ENCODE results near the gene PPP5C. TPM values are rescaled to one million over a fixed set of nuclear protein-coding genes. Genes with fewer than 3 reads are reported as not detected.

The PPP5C gene
- total and polyA plus RNA-seq, 2 of the 8 experiments (the other 6 are each of a cell fraction or from before 2014, with no cell fraction given) = 112 to 156 TPM

GRCh38 chr19:46361915-46362314 is 15.0 kb downstream of the PPP5C start:
- no peak overlapping the region for H2BK20ac ChIP-seq (ENCODE audit: low read length)
- ChIA-PET POLR2A (ENCODE audit: partially characterized antibody) (no interaction called here), CTCF (ENCODE audit: partially characterized antibody) (interaction anchor here (0.9 kb wide), 1 partner anchor 34 kb away, joined by 3 read pairs; no protein-coding TSS in a partner anchor)
- H4K8ac ChIP-seq (ENCODE audit: extremely low read depth, insufficient read depth, low read length) = no peak overlapping the region
- H2BK12ac ChIP-seq (ENCODE audit: low read depth, low read length) = no peak overlapping the region
- WGBS, 2 experiments (ENCODE audit: extremely low coverage in 1 of 2, insufficient coverage in 1 of 2, insufficient read length in 1 of 2, insufficient replicate concordance in 2 of 2, low coverage in 1 of 2, low lambda C conversion rate in 2 of 2, missing lambda C conversion rate in 1 of 2) = 83% methylated on average over 2 of the region's 2 CpGs; no CpG with 5 or more reads in 1 of the 2 experiments
- no peak overlapping the region for H3K27ac ChIP-seq (ENCODE audit: low read depth, low read length)
- no peak overlapping the region for H2AFZ ChIP-seq (ENCODE audit: low read length)
- no peak overlapping the region for H2BK5ac ChIP-seq (ENCODE audit: low read depth, low read length)
- H3K4me3 ChIP-seq (ENCODE audit: extremely low read depth in 1 of 4, insufficient read depth in 2 of 4, low read depth in 3 of 4, low read length in 4 of 4) = no peak overlapping the region
- no peak overlapping the region for H3K14ac ChIP-seq (ENCODE audit: insufficient read length)
- DNase-seq (ENCODE audit: low read depth in 1 of 2, low spot score in 2 of 2) (no peak), FAIRE-seq (no peak)
- TF ChIP-seq EP300 (IDR thresholded peaks at IDR 0.05; ENCODE audit: borderline replicate concordance in 1 of 2, low read depth in 2 of 2, low read length in 2 of 2) = no peak
- no peak for TF ChIP-seq CTBP2 (IDR thresholded peaks at IDR 0.05; ENCODE audit: borderline replicate concordance, insufficient read depth, insufficient read length, low read length)
- no peak for TF ChIP-seq RNF2 (IDR thresholded peaks at IDR 0.05; ENCODE audit: borderline replicate concordance, low read depth, low read length, missing control alignments, poor library complexity, severe bottlenecking)
- TF ChIP-seq NANOG (IDR thresholded peaks at IDR 0.05; ENCODE audit: insufficient read depth, low read depth, low read length, poor library complexity, severe bottlenecking) = no peak
- TF ChIP-seq MAFK (IDR thresholded peaks at IDR 0.05; ENCODE audit: low read depth, low read length) = no peak
- no peak for TF ChIP-seq RBBP5 (IDR thresholded peaks at IDR 0.05; ENCODE audit: borderline replicate concordance, low read depth, low read length)
- TF ChIP-seq BACH1 (IDR thresholded peaks at IDR 0.05; ENCODE audit: low read length) = no peak
- no peak for TF ChIP-seq TBP (IDR thresholded peaks at IDR 0.05; ENCODE audit: low read depth, low read length)
- no peak for TF ChIP-seq TAF7 (optimal IDR thresholded peaks at IDR 0.05; ENCODE audit: borderline replicate concordance, low read depth, low read length)
- H4K91ac ChIP-seq (replicated peaks; ENCODE audit: insufficient read length, low read length) = no peak overlapping the region
- no peaks in the 10 kb centered on the region; a peak in 1 of 7 replicates for H3K4me1 ChIP-seq (replicated peaks in 1 of 4; ENCODE audit: control insufficient read depth in 3 of 4, insufficient read depth in 4 of 4, low read length in 3 of 4)
- no peak overlapping the region for H3K23ac ChIP-seq (ENCODE audit: insufficient read length)
- no peaks in the 10 kb centered on the region for H3K23me2 ChIP-seq (ENCODE audit: low read depth, low read length)
- peaks cover 8% of the 10 kb centered on the region; the same call in 1 of the 2 replicates for H3K79me1 ChIP-seq (ENCODE audit: low read depth, low read length)
- H3K4ac ChIP-seq (replicated peaks; ENCODE audit: insufficient read length, low read depth, low read length) = no peak overlapping the region
- H3K18ac ChIP-seq (ENCODE audit: extremely low read depth, low read length) = no peak overlapping the region
- H2AK5ac ChIP-seq (ENCODE audit: low read depth, low read length) = no peak overlapping the region
- H3K27me3 ChIP-seq (replicated peaks in 1 of 4; ENCODE audit: control insufficient read depth in 3 of 4, extremely low read depth in 1 of 4, insufficient read depth in 3 of 4, low read length in 3 of 4) = no peaks in the 10 kb centered on the region
- no peak overlapping the region for H3K56ac ChIP-seq (replicated peaks; ENCODE audit: insufficient read length, low read depth, low read length)
- H3K4me2 ChIP-seq (ENCODE audit: insufficient read depth in 1 of 2, low read depth in 2 of 2, low read length in 2 of 2) = no peak overlapping the region
- peaks cover 0 to 8% of the 10 kb centered on the region in 2 experiments for H4K20me1 ChIP-seq (replicated peaks in 1 of 2; ENCODE audit: control insufficient read depth in 1 of 2, insufficient read depth in 2 of 2, low read length in 2 of 2)
- H2BK15ac ChIP-seq (ENCODE audit: low read length) = no peak overlapping the region
- no peak overlapping the region for H3K9ac ChIP-seq (replicated peaks in 1 of 4; ENCODE audit: extremely low read depth in 1 of 4, low read depth in 3 of 4, low read length in 3 of 4)
- H3K79me2 ChIP-seq (ENCODE audit: control insufficient read depth in 1 of 2, insufficient read depth in 2 of 2, low read length in 2 of 2) = peaks cover 0 to 55% of the 10 kb centered on the region in 2 experiments; a peak in 2 of 4 replicates
- H2BK120ac ChIP-seq (replicated peaks; ENCODE audit: low read depth, low read length) = no peak overlapping the region
- no peak overlapping the region for H4K5ac ChIP-seq (ENCODE audit: insufficient read length, low read depth, low read length)
- H3K9me3 ChIP-seq (ENCODE audit: insufficient read depth in 2 of 2, low read depth in 1 of 2, low read length in 1 of 2) = no peaks in the 10 kb centered on the region
- peaks cover 0 to 19% (median 5%) of the 10 kb centered on the region in 4 experiments; a peak in 6 of 8 replicates for H3K36me3 ChIP-seq (ENCODE audit: control insufficient read depth in 2 of 4, insufficient read depth in 4 of 4, low read length in 3 of 4)

Measured in H1 (cell line).